ENCODE measurements around the gene MRPS12.

The MRPS12 gene

DNA sequence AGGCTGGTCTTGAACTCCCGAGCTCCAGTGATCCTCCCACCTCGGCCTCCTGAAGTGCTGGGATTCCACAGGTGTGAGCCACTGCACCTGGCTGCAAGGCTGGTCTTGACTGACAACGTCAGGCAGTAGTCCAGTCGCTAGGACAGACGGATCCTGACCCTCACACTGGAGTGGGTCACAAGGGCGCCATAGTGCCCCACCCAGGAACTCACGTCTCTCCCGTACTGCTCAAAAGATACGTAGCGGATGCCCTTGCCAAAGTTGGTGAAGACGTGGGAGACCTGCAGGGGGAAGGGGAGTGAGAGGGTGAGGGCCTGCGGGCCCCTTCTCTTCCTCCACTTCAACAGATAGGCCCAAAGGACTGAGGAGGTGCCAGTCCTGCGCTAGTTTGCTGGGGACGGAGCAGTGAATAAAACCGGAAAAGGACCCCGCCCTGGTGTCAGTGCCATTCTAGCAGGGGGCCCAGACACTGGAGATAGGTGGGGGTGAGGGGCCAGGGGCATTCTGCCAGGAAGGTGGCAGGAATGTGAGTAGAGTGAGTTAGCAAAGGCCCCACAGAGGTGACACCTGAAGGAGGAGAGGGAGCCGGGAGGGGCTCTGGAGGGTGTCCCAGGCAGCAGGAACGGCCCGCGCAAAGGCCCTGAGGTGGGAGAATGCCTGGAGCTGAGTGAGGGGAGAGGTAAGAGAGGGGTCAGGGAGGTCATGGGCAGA is 11.9 kb downstream of the MRPS12 start:
- H3K79me2 ChIP-seq (ENCODE audit: insufficient read depth, low read length): no peaks in the 10 kb centered on the region
- H3K27me3 ChIP-seq (ENCODE audit: insufficient read depth, low read length, poor library complexity): no peaks in the 10 kb centered on the region
- H3K4me3 ChIP-seq (ENCODE audit: low read depth in 1 of 2, low read length in 2 of 2): no peak overlapping the region
- peaks cover 12% of the 10 kb centered on the region for H3K4me1 ChIP-seq (ENCODE audit: insufficient read depth, low read length)
- H3K4me2 ChIP-seq (ENCODE audit: insufficient read depth, low read length): no peak overlapping the region
- no peaks in the 10 kb centered on the region for H3K36me3 ChIP-seq (ENCODE audit: insufficient read depth, low read length)
- peaks cover 5% of the 10 kb centered on the region; the same call in 1 of the 2 replicates for H4K20me1 ChIP-seq (ENCODE audit: insufficient read depth, low read length)
- H3K9ac ChIP-seq (ENCODE audit: low read depth, low read length): no peak overlapping the region
- no peak for DNase-seq
- peaks cover 6% of the 10 kb centered on the region for H3K9me3 ChIP-seq (ENCODE audit: insufficient read depth, low read length, severe bottlenecking)
- no peak overlapping the region for H2AFZ ChIP-seq (ENCODE audit: low read depth, low read length)
- H3K27ac ChIP-seq (ENCODE audit: low read length): no peak overlapping the region
- TF ChIP-seq, protein P1, sequence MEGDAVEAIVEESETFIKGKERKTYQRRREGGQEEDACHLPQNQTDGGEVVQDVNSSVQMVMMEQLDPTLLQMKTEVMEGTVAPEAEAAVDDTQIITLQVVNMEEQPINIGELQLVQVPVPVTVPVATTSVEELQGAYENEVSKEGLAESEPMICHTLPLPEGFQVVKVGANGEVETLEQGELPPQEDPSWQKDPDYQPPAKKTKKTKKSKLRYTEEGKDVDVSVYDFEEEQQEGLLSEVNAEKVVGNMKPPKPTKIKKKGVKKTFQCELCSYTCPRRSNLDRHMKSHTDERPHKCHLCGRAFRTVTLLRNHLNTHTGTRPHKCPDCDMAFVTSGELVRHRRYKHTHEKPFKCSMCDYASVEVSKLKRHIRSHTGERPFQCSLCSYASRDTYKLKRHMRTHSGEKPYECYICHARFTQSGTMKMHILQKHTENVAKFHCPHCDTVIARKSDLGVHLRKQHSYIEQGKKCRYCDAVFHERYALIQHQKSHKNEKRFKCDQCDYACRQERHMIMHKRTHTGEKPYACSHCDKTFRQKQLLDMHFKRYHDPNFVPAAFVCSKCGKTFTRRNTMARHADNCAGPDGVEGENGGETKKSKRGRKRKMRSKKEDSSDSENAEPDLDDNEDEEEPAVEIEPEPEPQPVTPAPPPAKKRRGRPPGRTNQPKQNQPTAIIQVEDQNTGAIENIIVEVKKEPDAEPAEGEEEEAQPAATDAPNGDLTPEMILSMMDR (IDR thresholded peaks at IDR 0.05; ENCODE audit: borderline replicate concordance, extremely low read depth, low read length, poor library complexity, severe bottlenecking): no peak
- TF ChIP-seq EZH2 (IDR thresholded peaks at IDR 0.05; ENCODE audit: borderline replicate concordance, low read depth, low read length, severe bottlenecking): no peak
- no peak for ATAC-seq (ENCODE audit: insufficient read depth, low read depth)

DNA sequence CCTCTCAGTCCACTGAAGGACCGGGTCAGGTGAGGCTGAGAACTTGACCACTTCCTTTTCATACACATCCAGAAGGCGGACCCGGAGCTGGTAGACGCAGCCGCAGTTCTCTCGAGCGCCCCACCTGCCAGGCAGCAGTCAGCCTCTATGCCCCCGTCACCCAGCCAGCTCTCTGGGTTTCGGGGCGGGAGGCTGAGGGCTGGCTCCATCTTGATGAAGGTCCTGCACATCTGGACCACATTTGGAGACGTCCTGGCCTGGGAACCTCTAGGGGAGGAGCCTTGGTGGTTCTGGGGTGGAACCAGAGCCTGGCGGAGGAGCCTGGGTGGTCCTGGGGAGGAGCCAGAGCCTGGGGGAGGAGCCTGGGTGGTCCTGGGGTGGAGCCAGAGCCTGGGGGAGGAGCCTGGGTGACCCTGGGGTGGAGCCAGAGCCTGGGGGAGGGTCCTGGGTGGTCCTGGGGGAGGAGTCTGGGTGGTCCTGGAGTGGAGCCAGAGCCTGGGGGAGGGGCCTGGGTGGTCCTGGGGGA is 14.3 kb downstream of the MRPS12 start:
- Histone ChIP-seq H4K20me1 (ENCODE audit: insufficient read depth, low read length) (peaks cover 5% of the 10 kb centered on the region; the same call in 1 of the 2 replicates), H3K4me1 (ENCODE audit: insufficient read depth, low read length) (peaks cover 12% of the 10 kb centered on the region)
- TF ChIP-seq, protein P1 (IDR thresholded peaks at IDR 0.05; ENCODE audit: borderline replicate concordance, extremely low read depth, low read length, poor library complexity, severe bottlenecking): no peak
- no peak for TF ChIP-seq EZH2 (IDR thresholded peaks at IDR 0.05; ENCODE audit: borderline replicate concordance, low read depth, low read length, severe bottlenecking)

DNA sequence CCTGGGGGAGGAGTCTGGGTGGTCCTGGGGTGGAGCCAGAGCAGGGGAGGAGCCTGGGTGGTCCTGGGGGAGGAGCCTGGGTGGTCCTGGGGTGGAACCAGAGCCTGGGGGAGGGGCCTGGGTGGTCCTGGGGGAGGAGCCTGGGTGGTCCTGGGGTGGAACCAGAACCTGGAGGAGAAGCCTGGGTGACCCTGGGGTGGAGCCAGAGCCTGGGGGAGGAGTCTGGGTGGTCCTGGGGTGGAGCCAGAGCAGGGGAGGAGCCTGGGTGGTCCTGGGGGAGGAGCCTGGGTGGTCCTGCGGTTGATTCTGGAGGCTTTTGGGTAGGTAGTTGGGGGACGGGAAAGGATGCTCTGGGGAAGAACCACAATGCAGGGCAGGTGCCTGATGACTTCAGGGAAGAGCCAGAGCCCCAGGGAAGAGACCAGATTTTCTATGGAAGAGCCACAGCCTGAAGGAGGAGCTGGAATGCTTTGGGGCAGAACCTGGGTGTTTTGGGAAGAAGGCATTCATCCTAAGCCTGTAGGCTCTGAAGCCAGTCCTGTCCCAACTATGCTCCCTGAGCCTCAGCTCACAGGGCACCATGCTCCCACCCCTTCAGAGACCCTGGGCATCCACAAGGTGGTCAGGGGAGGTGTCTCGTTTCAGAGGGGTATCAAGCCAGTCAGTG is 15.0 kb downstream of the MRPS12 start:
- no peak for ATAC-seq (ENCODE audit: insufficient read depth, low read depth)

More for the DNA sequence above, 14.3 kb downstream of the MRPS12 start:
- H3K9me3 ChIP-seq (ENCODE audit: insufficient read depth, low read length, severe bottlenecking): peaks cover 6% of the 10 kb centered on the region
- H3K36me3 ChIP-seq (ENCODE audit: insufficient read depth, low read length): no peaks in the 10 kb centered on the region
- no peak overlapping the region for H2AFZ ChIP-seq (ENCODE audit: low read depth, low read length)
- no peak overlapping the region for H3K27ac ChIP-seq (ENCODE audit: low read length)
- no peak overlapping the region for H3K9ac ChIP-seq (ENCODE audit: low read depth, low read length)
- H3K79me2 ChIP-seq (ENCODE audit: insufficient read depth, low read length): no peaks in the 10 kb centered on the region
- no peak overlapping the region for H3K4me3 ChIP-seq (ENCODE audit: low read depth in 1 of 2, low read length in 2 of 2)
- ATAC-seq (ENCODE audit: insufficient read depth, low read depth): no peak; the same call in 2 of the 3 replicates
- H3K27me3 ChIP-seq (ENCODE audit: insufficient read depth, low read length, poor library complexity): no peaks in the 10 kb centered on the region
- no peak overlapping the region for H3K4me2 ChIP-seq (ENCODE audit: insufficient read depth, low read length)
- no peak for DNase-seq

More for the DNA sequence above, 15.0 kb downstream of the MRPS12 start:
- Histone ChIP-seq H3K4me2 (ENCODE audit: insufficient read depth, low read length) (no peak overlapping the region), H3K4me3 (ENCODE audit: low read depth in 1 of 2, low read length in 2 of 2) (no peak overlapping the region), H3K27me3 (ENCODE audit: insufficient read depth, low read length, poor library complexity) (no peaks in the 10 kb centered on the region), H3K4me1 (ENCODE audit: insufficient read depth, low read length) (peaks cover 12% of the 10 kb centered on the region), H3K9ac (ENCODE audit: low read depth, low read length) (no peak overlapping the region), H3K79me2 (ENCODE audit: insufficient read depth, low read length) (no peaks in the 10 kb centered on the region), H4K20me1 (ENCODE audit: insufficient read depth, low read length) (peaks cover 5% of the 10 kb centered on the region; the same call in 1 of the 2 replicates), H3K9me3 (ENCODE audit: insufficient read depth, low read length, severe bottlenecking) (peaks cover 6% of the 10 kb centered on the region), H3K36me3 (ENCODE audit: insufficient read depth, low read length) (no peaks in the 10 kb centered on the region), H2AFZ (ENCODE audit: low read depth, low read length) (no peak overlapping the region), H3K27ac (ENCODE audit: low read length) (no peak overlapping the region)
- no peak for DNase-seq
- TF ChIP-seq, protein P1 (IDR thresholded peaks at IDR 0.05; ENCODE audit: borderline replicate concordance, extremely low read depth, low read length, poor library complexity, severe bottlenecking): no peak
- TF ChIP-seq EZH2 (IDR thresholded peaks at IDR 0.05; ENCODE audit: borderline replicate concordance, low read depth, low read length, severe bottlenecking): no peak
